Measurements from ENCODE around the gene IAH1.
A peak's percentile ranks its signal among the peaks of the same experiment; 100 is the strongest.
"Not testable (repeated sequence)": the region's sequence is repeated elsewhere in the genome, so short reads cannot be mapped to it uniquely, and the experiment has no call there.

IAH1 gene

GRCh38 chr2:9473308-9473984 lies 905 bp upstream of the IAH1 start:
- DNase-seq (ENCODE audit: low spot score), result no peak

DNA sequence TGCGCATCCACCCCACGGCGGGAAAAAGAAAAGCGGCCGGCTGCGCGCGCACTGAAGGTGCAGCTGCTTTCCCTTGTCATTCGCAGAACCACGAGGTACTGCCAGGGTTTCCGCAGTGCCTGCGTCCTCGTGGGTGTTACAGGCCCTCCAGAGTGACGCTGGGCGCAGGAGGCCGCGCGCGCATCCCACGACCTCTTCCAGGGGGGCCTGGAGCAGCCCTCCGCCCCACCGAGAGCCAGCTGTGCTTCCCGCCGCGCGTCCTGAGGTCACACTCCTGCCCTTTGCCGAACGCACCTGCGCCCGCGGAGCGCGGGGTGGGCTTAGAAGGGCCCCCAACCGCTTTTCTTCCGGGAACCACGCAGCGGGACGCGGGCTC lies 378 bp upstream of the IAH1 start:
- no peak for DNase-seq (ENCODE audit: low spot score)

- no peak for DNase-seq (ENCODE audit: low spot score)
Observed at GRCh38 chr2:9477914-9478313, 3.6 kb downstream of the IAH1 start.

- DNase-seq (ENCODE audit: low spot score), result no peak
Observed at GRCh38 chr2:9478526-9478925, 4.2 kb downstream of the IAH1 start.

DNA sequence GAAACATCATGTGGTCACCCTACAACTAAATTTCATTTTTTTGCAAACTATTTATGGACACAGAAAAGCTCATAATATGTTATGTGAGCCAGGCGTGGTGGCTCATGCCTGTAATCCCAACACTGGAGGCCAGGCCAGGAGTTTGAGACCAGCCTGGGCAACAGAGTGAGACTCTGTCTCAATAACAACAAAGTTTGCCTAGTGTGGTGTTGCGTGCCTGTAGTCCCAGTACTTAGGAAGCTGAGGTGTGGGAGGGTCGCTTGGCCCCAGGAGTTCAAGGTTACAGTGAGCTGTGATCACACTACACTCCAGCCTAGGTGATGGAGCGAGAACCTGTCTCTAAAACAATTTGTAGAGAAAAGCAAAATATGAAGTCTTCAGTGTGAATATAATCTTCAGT lies 5.8 kb downstream of the IAH1 start:
- no peak for DNase-seq (ENCODE audit: low spot score)

GRCh38 chr2:9483107-9483506 lies 8.8 kb downstream of the IAH1 start:
- no peak for DNase-seq (ENCODE audit: low spot score)

- no peak for DNase-seq (ENCODE audit: low spot score)
Observed at GRCh38 chr2:9484533-9484932, 10.2 kb downstream of the IAH1 start.

- no peak for DNase-seq (ENCODE audit: low spot score)
Observed at GRCh38 chr2:9488583-9489547, 14.5 kb downstream of the IAH1 start.

- DNase-seq (ENCODE audit: low spot score), result no peak
Observed at GRCh38 chr2:9490789-9491188, 16.4 kb downstream of the IAH1 start.

- DNase-seq (ENCODE audit: low spot score), result no peak
Observed at GRCh38 chr2:9492927-9493326, 18.6 kb downstream of the IAH1 start.

DNA sequence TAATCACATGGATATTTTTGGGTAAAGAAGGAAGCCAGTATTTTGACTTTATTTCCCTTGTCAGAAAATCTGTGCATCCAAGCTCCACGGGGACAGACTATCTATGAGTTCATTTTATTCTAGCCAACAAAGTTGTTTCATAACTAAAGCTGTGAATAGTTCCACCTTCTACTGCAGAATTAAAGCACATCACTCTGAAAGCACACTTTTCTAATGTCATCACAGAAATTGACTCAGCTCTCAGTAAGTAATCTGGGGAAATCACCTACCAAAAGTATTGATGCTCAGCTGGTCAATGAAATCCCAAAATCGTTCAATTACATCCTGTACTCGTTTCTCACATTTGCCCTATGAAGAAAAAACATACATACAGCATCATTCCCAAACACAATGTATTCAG lies 19.1 kb downstream of the IAH1 start:
- DNase-seq (ENCODE audit: low spot score), result no peak

DNA sequence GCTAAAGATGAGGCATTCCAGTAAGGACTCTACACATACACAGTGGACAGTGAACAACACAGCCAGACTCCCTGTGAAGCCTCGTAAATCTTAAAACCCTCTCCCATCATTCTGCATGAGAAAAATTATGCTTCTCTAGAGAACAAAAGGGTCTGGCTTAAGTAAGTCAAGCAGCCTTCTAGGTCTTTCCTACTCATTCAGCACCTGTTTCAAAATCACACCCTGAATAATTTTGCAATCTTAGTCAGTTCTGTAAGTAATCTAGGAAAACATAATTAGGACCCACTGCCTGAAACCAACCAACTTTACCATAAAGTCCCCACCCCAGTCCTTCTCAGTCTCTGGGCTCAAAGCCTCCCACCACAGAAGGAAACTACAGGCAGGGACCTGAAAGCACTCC lies 19.7 kb downstream of the IAH1 start:
- no peak for DNase-seq (ENCODE audit: low spot score)

DNA sequence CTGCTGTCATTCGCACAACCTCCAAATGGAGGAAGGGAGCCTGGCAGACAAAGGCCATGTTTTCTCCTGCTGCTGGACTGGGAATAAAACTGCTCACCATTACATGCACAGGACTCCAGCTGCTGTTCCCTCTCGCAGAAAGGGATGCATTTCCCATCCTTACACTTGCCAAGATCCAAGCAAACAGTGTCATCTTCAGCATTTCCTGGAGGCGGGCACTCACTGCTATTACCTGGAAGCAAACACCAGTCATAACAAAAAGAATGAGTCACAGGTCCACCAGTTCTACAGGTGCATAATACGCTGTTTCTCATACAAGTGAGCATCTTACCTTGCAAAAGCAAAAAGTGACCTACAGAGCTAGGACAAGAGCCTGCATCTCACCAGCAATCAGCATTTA lies 22.7 kb downstream of the IAH1 start:
- no peak for DNase-seq (ENCODE audit: low spot score)

DNA sequence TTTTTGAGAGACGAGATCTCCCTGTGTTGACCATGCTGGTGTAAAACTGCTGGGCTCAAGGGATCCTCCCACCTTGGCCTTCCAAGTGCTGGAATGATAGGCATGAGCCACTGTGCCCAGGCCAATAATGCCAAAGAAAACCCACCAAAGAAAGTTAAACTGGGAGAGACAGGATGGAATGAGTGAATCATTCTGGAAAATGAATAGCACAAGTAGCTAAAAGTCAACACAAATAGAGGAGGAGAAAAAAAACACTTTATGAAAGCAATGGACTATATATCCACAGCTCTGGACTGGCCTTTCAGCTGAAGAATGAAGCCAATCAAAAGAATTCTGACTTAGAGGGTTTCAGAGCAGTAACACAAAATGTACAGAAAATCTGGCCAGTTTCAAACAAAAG lies 23.9 kb downstream of the IAH1 start:
- no peak for DNase-seq (ENCODE audit: low spot score)

DNA sequence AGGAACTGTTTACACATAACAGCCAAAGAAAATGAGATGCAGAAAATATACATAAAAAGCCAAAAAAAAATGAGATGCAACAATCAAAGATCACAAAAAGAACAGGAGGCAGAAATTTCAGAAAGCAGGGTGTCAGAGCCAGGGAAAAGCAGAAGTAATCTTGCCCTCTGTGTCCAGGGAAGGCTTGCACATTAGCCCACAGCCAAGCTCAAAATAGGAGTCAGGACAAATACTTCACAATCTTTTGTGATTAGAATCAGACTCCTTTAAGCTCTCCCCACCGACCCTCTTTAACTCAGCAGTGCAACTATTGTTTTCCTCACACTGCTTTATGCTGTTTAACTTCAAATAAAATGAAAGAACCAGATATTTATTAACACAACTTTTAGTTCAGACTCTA lies 34.6 kb downstream of the IAH1 start:
- no peak for DNase-seq (ENCODE audit: low spot score)

- not testable (repeated sequence) for DNase-seq (ENCODE audit: low spot score)
Observed at GRCh38 chr2:9513946-9514345, 39.6 kb downstream of the IAH1 start.

DNA sequence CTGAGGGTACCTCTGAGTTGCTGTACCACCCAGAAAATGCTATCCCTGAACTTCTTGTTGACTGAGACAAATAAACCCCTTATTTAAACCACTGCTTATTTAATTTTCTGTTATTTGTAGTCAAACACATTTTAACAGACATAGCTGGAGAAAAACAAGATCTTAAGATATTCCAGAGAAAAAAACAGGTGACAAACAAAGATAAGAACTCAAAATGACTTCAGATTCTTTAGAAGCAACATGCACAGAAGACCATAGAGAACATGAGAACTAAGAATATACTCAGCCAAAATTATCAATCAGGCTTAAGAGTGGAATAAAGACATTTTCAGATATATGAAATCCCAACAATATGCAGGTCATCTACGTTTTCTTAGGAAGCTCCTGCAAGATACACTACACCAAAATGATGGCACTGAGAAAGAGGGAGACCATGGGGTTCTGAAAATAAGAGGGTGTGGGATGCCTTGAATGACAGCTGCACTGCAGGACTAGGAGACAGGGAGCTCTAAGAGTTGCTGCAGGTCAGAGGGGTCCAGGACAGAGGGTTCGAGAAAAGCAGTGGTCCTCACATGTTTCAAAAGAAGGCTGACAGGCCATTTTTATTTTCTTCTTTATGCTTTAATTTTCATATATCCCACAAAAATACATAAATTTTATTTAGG lies 42.9 kb downstream of the IAH1 start:
- no peak for DNase-seq (ENCODE audit: low spot score)

DNA sequence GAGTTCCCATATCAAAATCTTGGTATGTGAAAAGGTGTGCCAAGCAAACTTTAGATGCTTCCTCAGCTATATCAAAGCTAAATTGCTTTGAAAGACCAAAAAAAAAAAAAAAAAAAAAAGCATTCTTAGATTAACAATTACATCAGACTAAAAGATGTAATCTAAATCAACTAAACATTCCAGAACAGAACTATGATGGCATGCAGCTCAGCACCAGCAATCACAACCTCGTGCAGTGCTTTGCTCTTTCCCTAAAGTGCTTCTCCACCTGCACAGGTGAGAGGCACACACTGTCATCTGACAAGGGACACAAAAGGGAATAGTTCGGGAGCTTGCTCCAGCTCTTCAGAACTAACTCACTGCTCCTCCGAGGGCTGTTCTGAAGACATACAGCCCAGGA lies 43.8 kb downstream of the IAH1 start:
- no peak for DNase-seq (ENCODE audit: low spot score)

DNA sequence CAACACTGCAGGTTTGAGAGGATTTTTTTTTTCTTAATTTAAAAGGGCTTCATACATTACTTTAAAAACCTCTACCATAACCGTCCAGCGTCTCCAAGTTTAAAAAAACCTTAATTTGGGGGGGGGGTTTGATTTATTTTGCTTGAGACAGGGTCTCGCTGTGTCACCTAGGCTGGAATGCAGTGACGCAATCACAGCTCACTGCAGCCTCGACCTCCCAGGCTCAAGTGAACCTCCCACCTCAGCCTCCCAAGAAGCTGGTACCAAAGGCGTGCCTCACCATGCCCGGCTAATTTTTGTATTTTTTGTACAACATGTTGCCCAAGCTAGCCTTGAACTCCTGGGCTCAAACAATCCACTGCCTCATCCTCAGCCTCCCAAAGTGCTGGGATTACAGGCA lies 44.4 kb downstream of the IAH1 start:
- DNase-seq (ENCODE audit: low spot score), result no peak

GRCh38 chr2:9519250-9519649 lies 44.9 kb downstream of the IAH1 start:
- DNase-seq (ENCODE audit: low spot score), result peak; percentile 20

DNA sequence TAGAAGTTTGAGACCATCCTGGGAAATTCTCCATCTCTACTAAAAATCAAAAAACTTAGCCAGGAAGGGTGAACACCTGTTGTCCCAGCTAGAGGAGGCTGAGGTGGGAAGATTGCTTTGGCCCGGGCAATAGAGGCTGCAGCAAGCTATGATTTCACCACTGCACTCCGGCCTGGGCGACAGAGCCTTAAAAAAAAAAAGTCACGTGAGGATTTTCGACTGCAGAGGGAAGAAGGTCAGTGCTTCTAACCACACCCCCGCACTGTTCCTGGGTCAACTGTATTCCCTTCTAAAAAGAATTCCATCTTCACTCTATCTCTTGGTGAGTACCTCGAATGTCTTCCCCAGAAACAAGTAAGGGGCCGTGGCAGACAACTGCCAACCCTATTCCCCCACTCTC lies 49.9 kb downstream of the IAH1 start:
- DNase-seq (ENCODE audit: low spot score), result no peak

GRCh38 chr2:9525266-9525665 lies 50.9 kb downstream of the IAH1 start:
- no peak for DNase-seq (ENCODE audit: low spot score)
